Nasal cavity respiratory epithelium epithelial cell of viscerocranial mucosa (primary cell): Measurements from ENCODE around the gene SPATA16. TPM values are rescaled to one million over a fixed set of nuclear protein-coding genes. Genes with fewer than 3 reads are reported as not detected.

Source experiments
- total RNA-seq: library from RNA; depleted of rRNA; stranded (reverse); fragments of >200 nt; gene quantifications from 2 replicates; pipeline ENCODE4 v1.2.3, GENCODE V29; 2014

The SPATA16 gene, protein sequence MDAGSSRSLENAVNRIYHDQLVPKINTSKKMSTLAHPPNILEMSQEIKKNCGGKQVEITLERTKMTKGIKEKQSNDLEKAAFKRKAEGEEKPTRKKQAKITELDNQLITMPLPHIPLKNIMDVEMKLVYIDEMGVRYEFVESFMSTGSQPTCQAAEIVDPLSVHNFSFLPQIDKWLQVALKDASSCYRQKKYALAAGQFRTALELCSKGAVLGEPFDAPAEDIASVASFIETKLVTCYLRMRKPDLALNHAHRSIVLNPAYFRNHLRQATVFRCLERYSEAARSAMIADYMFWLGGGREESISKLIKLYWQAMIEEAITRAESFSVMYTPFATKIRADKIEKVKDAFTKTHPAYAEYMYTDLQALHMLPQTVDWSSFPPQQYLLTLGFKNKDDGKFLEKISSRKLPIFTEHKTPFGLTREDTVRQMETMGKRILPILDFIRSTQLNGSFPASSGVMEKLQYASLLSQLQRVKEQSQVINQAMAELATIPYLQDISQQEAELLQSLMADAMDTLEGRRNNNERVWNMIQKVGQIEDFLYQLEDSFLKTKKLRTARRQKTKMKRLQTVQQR
- not detected in 2 replicates for total RNA-seq

DNA sequence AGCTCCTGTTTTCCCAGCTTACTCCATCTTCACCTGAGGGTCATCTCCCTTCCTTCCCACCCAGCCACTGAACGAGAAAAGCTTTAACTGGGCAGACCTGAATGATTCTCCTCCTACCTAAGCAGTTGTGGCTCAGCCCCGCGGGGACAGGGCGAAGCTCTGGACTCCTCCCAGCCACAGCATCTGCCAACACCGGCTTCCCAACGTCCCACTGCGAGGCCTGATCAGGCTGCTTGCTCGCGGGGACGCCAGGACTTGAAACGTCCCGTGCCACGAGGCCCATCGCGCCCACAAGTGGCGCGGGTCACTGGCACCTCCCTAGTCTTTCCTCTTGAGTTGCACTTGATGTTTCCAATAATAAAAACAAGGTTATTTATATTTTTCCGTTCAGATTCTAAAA, at the start of gene SPATA16:
TSS of gene SPATA16 (minus strand) at position 250 of the 400 bp plus-strand sequence. CDS start 23,504 bp downstream, outside the sequence.

